ENCODE measurements around the gene C6. TPM values are rescaled to one million over a fixed set of nuclear protein-coding genes. Genes with fewer than 3 reads are reported as not detected.

C6 gene
- total and polyA plus RNA-seq, 2 of the 8 experiments (the other 6 are each of a cell fraction or from before 2014, with no cell fraction given): not detected

GRCh38 chr5:41211417-41211816, 1.9 kb downstream of the C6 start:
- Histone ChIP-seq H3K9me3 (ENCODE audit: insufficient read depth in 2 of 2, low read depth in 1 of 2, low read length in 1 of 2) (0 out of 4 replicates have a peak, but pooled peaks cover 0 to under 1% of the 10 kb centered on the region in 2 experiments), H3K27me3 (replicated peaks in 1 of 4; ENCODE audit: control insufficient read depth in 3 of 4, extremely low read depth in 1 of 4, insufficient read depth in 3 of 4, low read length in 3 of 4) (no peaks in the 10 kb centered on the region), H2AFZ (ENCODE audit: low read length) (no peak overlapping the region), H3K9ac (replicated peaks in 1 of 4; ENCODE audit: extremely low read depth in 1 of 4, low read depth in 3 of 4, low read length in 3 of 4) (no peak overlapping the region), H2AK5ac (ENCODE audit: low read depth, low read length) (no peak overlapping the region), H3K18ac (ENCODE audit: extremely low read depth, low read length) (no peak overlapping the region), H2BK15ac (ENCODE audit: low read length) (no peak overlapping the region), H3K4ac (replicated peaks; ENCODE audit: insufficient read length, low read depth, low read length) (no peak overlapping the region), H3K23ac (ENCODE audit: insufficient read length) (no peak overlapping the region), H4K5ac (ENCODE audit: insufficient read length, low read depth, low read length) (no peak overlapping the region), H3K14ac (ENCODE audit: insufficient read length) (no peak overlapping the region), H3K27ac (ENCODE audit: low read depth, low read length) (no peak overlapping the region), H3K79me1 (ENCODE audit: low read depth, low read length) (no peaks in the 10 kb centered on the region), H2BK20ac (ENCODE audit: low read length) (no peak overlapping the region), H3K56ac (replicated peaks; ENCODE audit: insufficient read length, low read depth, low read length) (no peak overlapping the region), H3K4me1 (replicated peaks in 1 of 4; ENCODE audit: control insufficient read depth in 3 of 4, insufficient read depth in 4 of 4, low read length in 3 of 4) (no peaks in the 10 kb centered on the region), H3K4me2 (ENCODE audit: insufficient read depth in 1 of 2, low read depth in 2 of 2, low read length in 2 of 2) (no peak overlapping the region), H2BK5ac (ENCODE audit: low read depth, low read length) (no peak overlapping the region), H3K4me3 (ENCODE audit: extremely low read depth in 1 of 4, insufficient read depth in 2 of 4, low read depth in 3 of 4, low read length in 4 of 4) (no peak overlapping the region), H4K20me1 (replicated peaks in 1 of 2; ENCODE audit: control insufficient read depth in 1 of 2, insufficient read depth in 2 of 2, low read length in 2 of 2) (no peaks in the 10 kb centered on the region), H2BK120ac (replicated peaks; ENCODE audit: low read depth, low read length) (no peak overlapping the region), H4K91ac (replicated peaks; ENCODE audit: insufficient read length, low read length) (no peak overlapping the region), H3K23me2 (ENCODE audit: low read depth, low read length) (no peaks in the 10 kb centered on the region), H2BK12ac (ENCODE audit: low read depth, low read length) (no peak overlapping the region), H3K36me3 (ENCODE audit: control insufficient read depth in 2 of 4, insufficient read depth in 4 of 4, low read length in 3 of 4) (no peaks in the 10 kb centered on the region), H3K79me2 (ENCODE audit: control insufficient read depth in 1 of 2, insufficient read depth in 2 of 2, low read length in 2 of 2) (no peaks in the 10 kb centered on the region), H4K8ac (ENCODE audit: extremely low read depth, insufficient read depth, low read length) (no peak overlapping the region)
- FAIRE-seq (no peak), DNase-seq (ENCODE audit: low read depth in 1 of 2, low spot score in 2 of 2) (no peak)
- TF ChIP-seq EP300 (IDR thresholded peaks at IDR 0.05; ENCODE audit: borderline replicate concordance in 1 of 2, low read depth in 2 of 2, low read length in 2 of 2) (no peak), TCF12 (IDR thresholded peaks at IDR 0.05; ENCODE audit: low read depth, low read length) (no peak), EGR1 (IDR thresholded peaks at IDR 0.05; ENCODE audit: borderline replicate concordance, low read depth, low read length) (no peak), ATF3 (IDR thresholded peaks at IDR 0.05; ENCODE audit: insufficient read depth, low read depth, low read length) (no peak)
- WGBS, 2 experiments (ENCODE audit: extremely low coverage in 1 of 2, insufficient coverage in 1 of 2, insufficient read length in 1 of 2, insufficient replicate concordance in 2 of 2, low coverage in 1 of 2, low lambda C conversion rate in 2 of 2, missing lambda C conversion rate in 1 of 2): 92% methylated on average over 4 of the region's 4 CpGs; no CpG with 5 or more reads in 1 of the 2 experiments
- ChIA-PET POLR2A (ENCODE audit: partially characterized antibody) (no interaction called here), CTCF (ENCODE audit: partially characterized antibody) (interaction anchor here (1.3 kb wide), 1 partner anchor 307 kb away, joined by 3 read pairs; no protein-coding TSS in a partner anchor)

Measured in H1 (cell line).